VCaP (cell line): Measurements from ENCODE around the gene GRPR.
"Not testable (repeated sequence)": the region's sequence is repeated elsewhere in the genome, so short reads cannot be mapped to it uniquely, and the experiment has no call there.

Experiments
- H3K27ac ChIP-seq: fragments of 450-650 bp; 2 replicates; pipeline ENCODE4 v1.5.1; 2017
- TF ChIP-seq, protein P1 (sequence below): fragments of 450-650 bp; conservative IDR thresholded peaks from 2 replicates; pipeline ENCODE4 v1.5.1; 2017; ENCODE audit warnings: mild to moderate bottlenecking, moderate library complexity

Gene GRPR

DNA sequence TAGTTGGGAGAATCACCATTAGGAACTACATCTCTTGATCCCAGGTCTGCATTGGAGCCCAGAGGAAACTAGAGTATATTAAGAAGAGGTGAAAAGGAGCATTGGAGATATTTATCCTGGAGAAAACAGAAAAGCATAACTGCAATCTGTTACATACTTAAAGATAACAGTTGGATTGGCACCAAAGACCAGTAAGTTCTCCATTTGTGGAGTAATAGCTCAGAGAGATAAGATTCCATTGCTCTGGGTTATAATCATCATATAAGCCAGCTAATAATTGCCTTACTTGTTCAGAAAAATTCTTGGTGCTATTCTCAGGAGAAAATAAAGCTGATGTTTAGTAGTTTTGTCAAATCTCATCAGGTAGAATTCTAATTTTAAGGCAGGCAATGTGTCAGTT lies 20.6 kb downstream of the GRPR start:
- TF ChIP-seq, protein P1, sequence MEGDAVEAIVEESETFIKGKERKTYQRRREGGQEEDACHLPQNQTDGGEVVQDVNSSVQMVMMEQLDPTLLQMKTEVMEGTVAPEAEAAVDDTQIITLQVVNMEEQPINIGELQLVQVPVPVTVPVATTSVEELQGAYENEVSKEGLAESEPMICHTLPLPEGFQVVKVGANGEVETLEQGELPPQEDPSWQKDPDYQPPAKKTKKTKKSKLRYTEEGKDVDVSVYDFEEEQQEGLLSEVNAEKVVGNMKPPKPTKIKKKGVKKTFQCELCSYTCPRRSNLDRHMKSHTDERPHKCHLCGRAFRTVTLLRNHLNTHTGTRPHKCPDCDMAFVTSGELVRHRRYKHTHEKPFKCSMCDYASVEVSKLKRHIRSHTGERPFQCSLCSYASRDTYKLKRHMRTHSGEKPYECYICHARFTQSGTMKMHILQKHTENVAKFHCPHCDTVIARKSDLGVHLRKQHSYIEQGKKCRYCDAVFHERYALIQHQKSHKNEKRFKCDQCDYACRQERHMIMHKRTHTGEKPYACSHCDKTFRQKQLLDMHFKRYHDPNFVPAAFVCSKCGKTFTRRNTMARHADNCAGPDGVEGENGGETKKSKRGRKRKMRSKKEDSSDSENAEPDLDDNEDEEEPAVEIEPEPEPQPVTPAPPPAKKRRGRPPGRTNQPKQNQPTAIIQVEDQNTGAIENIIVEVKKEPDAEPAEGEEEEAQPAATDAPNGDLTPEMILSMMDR, result no peak
- no peak overlapping the region for H3K27ac ChIP-seq

DNA sequence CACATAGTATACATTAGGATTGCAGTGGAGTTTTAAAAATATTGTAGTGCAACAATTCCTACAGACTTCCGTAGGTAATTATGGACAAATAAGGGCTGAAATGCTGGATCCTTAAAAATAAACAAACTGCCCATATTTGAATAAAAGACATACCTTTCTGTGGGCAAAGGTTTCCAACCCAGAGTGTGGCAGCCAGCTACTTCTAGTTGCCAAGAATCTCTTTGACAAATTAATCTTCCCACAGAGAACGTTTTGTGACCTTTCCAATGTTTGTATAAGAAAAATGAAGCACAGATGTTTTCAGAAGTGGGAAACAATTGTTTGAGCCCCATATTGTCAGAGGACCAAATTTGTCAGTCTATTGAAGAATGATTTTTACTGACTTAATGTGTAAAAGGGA lies 21.1 kb downstream of the GRPR start:
- TF ChIP-seq, protein P1, result no peak
- H3K27ac ChIP-seq, result no peak overlapping the region

DNA sequence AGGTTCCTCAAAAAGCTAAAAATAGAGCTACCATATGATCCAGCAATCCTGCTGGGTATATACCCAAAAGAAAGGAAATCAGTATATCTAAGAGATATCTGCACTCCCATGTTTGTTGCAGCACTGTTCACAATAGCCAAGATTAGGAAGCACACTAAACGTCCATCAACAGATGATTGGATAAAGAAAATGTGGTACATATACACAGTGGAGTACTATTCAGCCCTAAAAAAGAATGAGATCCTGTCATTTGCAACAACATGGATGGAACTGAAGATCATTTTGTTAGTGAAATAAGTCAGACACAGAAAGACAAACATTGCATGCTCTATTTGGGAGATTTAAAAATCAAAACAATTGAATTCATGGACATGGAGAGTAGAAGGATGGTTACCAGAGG lies 21.7 kb downstream of the GRPR start:
- not testable (repeated sequence) for H3K27ac ChIP-seq

DNA sequence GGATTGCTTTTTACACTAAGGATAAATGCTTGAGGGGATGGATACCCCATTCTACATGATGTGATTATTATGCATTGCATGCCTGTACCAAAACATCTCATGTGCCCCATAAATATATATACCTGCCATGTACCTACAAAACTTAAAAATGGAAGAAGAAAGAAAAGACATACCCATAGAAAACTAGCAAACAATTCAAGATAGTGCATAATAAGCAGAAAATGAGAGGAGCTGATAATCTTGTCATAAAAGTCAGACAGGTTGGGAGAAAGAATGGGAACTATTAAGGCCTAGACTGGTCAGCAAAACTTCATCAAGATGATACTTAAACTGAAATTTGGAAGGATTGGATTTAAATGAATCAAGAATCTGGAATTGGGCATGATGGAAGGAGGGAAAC lies 22.3 kb downstream of the GRPR start:
- TF ChIP-seq, protein P1, result no peak
- H3K27ac ChIP-seq, result no peak overlapping the region

DNA sequence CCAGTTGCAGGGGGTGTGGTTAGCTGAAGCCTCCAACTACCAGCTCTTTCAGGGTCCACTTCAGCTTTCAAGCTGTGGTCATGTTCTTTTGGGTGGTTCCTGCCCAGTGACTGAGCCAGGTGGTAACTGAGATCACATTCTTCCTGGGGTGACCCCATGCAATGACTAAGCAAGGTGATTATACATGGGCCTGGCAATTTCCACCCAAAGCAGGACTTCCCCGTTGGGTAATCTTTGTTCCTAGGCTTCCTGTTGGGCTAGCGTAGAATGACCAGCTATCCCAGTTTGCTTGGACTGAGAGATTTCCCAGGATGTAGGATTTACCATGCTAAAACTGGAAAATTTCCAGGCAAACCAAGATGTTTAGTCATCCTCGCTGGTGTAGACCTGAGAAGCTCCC lies 25.5 kb downstream of the GRPR start:
- TF ChIP-seq, protein P1, result no peak
- no peak overlapping the region for H3K27ac ChIP-seq

DNA sequence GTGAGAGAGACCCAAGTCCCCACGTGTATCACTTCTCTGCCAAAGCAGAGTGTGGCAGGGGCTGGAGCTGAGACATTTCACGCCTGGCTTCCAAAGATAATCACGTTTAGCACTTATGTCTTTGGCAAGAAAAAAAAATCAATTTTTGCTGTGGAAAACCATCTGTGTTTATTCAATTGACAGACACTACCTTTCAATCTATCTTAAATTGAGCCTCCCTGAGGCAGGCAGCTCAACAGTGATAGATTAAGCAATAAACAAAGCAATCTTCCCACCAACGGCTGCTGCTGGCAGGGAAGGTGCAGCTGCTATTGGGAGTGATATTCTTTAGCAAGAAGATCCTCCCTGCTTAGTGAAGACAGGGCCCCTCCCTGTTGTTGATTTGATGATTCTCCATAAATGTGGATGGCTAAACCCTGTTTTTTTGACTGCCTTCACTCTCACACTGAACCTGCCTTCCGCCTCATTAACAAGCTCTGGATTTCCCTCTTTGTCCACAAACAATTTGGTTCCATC lies 32.3 kb downstream of the GRPR start:
- H3K27ac ChIP-seq, result no peak overlapping the region
- TF ChIP-seq, protein P1, result no peak

DNA sequence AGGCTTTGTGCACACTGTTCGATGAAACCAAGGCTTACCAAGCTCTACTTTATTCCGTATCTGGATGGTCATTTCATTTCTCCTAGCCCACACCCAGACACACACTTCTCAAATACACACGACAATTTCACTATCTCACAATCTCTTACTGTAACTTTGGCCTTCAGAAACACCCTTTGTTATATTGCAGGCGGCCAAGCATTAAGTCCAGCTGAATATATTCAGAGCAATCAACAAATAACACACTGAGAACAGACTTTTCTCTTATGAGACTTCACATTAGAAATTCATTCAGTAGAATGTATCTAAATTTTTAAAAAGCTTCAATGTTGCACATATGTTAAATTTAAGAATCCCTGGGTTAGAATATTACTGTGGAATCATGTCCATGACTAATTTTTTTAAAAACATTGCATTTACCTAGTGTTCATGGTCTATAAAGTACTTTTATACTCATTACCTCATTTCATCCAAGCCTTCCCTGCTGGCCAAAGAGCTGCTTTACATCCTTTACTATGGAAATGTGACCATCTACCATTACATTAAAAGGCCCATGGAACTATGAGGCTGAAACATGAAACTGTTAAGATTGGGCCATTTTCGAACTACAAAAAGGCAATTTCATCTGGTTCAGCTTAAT lies 33.4 kb downstream of the GRPR start:
- no peak overlapping the region for H3K27ac ChIP-seq
- TF ChIP-seq, protein P1, result no peak

DNA sequence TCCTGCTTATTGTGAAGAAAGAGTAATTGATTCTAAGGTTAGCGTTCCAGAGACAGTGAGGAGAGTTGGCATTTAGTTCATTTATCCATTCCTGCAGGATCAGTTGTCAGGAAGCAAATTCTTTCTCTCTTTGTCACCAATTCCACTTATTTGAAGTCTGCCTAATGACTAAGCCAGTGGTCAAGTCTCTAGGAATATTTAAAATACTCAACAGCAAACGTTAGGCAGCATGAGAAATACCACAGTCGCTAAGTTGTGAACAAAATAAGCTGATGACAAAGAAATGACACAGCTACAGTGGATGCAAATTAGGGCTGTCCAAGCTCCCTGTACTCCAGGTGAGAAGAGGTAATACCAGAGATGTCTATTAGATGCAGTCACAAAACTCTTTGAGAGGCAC lies 37.4 kb downstream of the GRPR start:
- TF ChIP-seq, protein P1, result no peak
- H3K27ac ChIP-seq, result no peak overlapping the region

DNA sequence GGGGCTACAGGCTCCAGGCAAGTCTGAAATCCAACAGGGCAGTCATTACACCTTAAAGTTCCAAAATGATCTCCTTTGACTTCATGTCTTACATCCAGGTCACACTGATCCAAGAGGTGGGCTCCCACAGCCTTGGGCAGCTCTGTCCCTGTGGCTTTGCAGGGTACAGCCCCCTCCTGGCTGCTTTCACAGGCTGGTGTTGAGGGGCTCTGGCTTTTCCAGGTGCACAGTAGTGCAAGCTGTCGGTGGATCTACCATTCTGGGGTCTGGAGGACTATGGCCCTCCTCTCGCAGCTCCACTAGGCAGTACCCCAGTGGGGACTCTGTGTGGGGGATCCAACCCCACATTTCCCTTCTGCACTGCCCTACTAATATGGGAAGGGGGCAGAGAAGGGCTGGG lies 37.8 kb downstream of the GRPR start:
- not testable (repeated sequence) for H3K27ac ChIP-seq
